HG02678 (cell line): ENCODE measurements around the gene ATG9B.
"Not testable (repeated sequence)": the region's sequence is repeated elsewhere in the genome, so short reads cannot be mapped to it uniquely, and the experiment has no call there.

ENCODE experiments used
- ATAC-seq: cut with Tn5 transposase; IDR thresholded peaks from one replicate; pipeline ENCODE4 v1.9.1; 2021; ENCODE audit warnings: mild to moderate bottlenecking, moderate library complexity; ENCODE audit not compliant: unreplicated experiment

ATG9B gene

DNA sequence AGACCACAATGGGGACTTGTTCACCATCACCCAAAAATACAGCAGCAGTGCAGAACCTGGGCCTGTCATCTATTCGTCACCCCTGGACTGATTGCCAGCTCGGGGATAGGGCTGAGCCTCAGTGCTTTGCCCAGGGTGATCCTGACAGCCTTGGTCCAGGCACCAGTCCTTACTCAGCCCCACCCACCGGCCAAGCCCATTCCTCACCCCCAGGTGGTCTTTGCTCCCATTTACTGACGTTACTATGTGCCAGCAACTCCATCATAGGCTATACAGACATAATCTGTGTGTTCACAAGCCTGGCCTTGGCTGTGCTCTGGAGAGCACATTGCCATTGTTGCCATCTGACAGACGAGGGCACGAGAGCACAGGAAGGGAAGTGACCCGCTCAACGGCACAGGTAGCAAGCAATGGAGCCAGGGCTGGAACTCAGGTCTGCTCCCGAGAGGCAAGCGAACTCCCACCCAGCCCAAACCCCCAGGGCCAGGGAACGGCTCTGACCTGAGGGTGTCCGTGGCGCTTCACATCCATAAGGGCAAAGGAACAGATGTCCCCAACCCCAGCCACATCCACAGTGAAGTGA lies 6.8 kb downstream of the ATG9B start:
- ATAC-seq, result no peak

GRCh38 chr7:151016942-151017341 lies 7.4 kb downstream of the ATG9B start:
- ATAC-seq, result no peak

DNA sequence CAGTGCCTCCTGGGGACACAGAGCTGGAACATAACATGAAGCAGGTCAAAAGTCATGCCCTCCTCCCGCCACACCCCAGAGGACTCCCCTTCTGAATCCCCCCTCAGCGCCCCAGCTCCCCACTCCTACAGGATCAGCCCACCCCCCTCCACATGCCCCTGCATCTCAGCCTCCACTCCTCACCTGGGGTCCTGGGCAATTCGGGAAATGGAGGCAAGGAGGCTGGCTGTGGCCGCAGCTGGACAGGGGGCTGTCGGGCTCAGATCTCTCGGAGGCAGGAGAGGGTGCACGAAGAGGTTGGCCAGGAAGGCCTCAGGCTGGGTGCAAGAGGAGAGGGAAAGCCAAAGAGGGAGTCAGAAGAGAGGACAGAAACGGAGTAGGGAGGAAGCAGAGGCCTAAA lies 7.8 kb downstream of the ATG9B start:
- ATAC-seq, result no peak

- no peak for ATAC-seq
These were observed 8.3 kb downstream of the ATG9B start for GRCh38 chr7:151015967-151016366.

DNA sequence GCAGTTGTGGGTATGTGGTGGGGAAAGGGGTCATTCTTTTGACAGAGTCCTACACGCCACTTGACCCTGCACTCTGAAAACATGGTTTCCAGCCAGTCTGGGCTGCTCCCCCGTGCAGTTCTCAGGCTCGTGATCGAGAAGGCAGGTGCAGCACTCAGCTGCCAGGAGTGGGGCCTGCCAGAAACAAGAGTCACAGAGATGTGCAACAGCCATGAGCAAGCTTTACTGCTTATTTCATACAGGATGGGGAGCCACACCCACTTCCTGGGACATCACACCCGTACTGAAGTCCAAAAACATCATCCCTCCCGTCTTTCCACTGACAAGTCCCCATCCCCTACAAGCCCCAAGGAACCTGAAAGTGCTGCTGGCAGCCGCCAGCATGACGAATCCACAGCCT lies 9.3 kb downstream of the ATG9B start:
- ATAC-seq, result no peak

DNA sequence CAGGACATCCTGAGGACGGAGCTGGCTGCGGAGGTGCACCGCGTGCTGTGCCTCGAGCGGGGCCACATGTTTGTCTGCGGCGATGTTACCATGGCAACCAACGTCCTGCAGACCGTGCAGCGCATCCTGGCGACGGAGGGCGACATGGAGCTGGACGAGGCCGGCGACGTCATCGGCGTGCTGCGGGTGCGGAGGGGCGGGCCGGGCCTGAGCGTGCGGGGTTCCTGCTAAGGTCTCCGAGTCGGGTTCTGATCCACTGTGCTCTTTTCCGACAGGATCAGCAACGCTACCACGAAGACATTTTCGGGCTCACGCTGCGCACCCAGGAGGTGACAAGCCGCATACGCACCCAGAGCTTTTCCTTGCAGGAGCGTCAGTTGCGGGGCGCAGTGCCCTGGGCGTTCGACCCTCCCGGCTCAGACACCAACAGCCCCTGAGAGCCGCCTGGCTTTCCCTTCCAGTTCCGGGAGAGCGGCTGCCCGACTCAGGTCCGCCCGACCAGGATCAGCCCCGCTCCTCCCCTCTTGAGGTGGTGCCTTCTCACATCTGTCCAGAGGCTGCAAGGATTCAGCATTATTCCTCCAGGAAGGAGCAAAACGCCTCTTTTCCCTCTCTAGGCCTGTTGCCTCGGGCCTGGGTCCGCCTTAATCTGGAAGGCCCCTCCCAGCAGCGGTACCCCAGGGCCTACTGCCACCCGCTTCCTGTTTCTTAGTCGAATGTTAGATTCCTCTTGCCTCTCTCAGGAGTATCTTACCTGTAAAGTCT lies 10.4 kb downstream of the ATG9B start:
- peak; percentile 47 for ATAC-seq

- ATAC-seq, result no peak
These were observed 10.9 kb downstream of the ATG9B start for GRCh38 chr7:151013356-151013732.

DNA sequence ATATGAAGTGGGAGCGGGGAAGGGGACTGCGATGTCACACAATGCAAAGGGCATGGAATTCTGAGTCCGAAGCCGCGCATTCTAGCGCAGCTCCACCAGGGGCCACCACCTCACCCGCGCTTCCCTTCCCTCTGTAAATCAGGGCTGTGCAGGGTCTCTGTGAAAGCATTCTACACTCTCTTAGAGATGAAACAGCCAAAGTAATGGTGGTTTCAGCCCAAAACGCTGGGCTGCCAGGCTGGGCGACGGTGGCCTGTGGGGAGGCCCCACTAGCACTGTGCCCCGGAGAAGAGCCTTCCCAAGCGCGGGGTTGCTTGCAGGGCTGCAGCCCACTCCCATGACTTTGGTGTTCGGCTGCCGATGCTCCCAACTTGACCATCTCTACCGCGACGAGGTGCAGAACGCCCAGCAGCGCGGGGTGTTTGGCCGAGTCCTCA lies 11.4 kb downstream of the ATG9B start:
- no peak for ATAC-seq

- ATAC-seq, result no peak
These were observed 12.1 kb downstream of the ATG9B start for GRCh38 chr7:151012031-151012692.

DNA sequence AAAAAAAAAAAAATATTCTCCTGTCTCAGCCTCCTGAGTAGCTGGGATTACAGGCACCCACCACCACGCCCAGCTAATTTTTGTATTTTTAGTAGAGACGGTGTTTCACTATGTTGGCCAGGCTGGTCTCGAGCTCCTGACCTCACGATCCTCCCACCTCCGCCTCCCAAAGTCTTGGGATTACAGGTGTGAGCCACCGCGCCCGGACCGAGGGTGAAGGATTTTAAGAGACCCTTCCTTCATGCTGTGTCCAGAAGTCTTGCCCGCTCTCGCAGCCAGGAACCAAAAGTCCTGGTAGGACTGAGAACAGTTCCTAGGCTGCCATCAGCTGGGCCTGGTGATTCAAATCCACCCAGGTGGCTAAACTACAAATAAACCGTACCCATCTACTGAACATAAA lies 12.7 kb downstream of the ATG9B start:
- not testable (repeated sequence) for ATAC-seq

DNA sequence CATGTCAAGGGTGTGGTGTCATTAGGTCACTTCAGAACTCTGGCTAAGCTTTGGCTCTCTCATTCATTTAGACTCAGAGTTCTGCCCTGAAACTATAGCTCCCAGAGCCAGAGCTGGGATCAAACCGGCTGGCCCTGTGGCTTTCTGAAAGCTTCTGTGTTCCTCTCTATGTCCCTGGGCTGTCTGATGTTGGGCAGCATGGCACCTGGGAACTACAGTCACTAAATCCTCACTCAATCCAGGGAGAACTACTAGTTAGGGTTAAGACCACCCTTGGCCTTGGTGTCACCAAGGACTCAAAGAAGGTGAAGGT lies 13.2 kb downstream of the ATG9B start:
- ATAC-seq, result no peak

DNA sequence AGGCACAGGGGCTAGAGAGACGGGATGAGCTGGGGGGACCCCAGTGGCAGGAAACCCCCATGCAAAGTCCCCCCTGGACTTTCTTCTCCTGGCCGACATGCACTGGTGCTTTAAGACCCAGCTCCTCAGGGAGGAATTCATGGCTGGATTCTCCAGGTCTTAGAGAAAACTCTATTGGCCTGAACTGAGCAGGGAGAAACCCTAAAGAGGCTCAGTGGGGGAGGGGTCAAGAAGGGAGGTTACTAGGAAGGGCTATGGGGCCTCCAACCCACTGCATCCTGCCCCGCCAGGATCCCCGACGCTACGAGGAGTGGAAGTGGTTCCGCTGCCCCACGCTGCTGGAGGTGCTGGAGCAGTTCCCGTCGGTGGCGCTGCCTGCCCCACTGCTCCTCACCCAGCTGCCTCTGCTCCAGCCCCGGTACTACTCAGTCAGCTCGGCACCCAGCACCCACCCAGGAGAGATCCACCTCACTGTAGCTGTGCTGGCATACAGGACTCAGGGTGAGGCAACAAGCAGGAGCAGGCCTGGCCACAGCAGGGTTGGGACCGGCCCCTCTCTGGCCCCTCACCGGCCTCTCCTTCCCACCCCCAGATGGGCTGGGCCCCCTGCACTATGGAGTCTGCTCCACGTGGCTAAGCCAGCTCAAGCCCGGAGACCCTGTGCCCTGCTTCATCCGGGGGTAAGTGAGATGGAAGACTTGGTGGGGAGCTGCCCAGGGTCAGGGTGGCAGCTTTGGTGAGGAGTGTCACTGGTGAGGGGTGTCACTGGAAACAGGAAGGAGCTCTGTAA lies 13.8 kb downstream of the ATG9B start:
- ATAC-seq, result no peak

GRCh38 chr7:151010037-151010306 lies 14.3 kb downstream of the ATG9B start:
- ATAC-seq, result no peak

- ATAC-seq, result no peak
These were observed 14.8 kb downstream of the ATG9B start for GRCh38 chr7:151009327-151010036.

DNA sequence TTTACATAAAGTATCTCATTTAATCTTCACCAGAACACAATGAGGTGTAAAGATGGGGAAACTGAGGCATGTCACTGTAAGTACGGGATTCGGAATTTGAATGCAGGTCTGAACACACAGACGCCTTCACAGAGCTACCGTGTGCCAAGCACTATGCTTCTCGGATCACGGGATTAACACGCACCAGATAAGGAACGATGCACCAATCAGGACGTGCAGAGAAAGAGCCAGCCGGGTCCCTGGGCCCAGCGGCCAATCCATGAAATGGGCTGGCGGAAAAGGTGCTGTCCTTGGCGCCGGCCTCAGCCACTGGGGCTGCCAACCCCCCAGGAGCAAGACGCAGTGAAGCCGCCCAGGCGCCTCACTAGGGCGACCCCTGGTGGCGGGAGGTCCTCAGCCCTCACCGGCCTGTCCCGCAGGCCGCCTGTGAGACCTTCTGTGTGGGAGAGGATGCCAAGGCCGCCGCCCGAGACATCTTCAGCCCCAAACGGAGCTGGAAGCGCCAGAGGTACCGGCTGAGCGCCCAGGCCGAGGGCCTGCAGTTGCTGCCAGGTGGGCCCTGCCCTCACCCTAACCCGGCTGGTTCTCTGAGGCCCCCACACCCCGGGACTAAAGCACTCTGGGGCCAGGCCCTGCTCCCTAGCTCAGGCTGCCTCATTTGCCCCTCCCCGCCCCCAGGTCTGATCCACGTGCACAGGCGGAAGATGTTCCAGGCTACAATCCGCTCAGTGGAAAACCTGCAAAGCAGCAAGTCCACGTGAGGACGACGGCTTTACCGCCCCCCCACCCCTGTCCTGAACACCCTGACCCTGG lies 15.6 kb downstream of the ATG9B start:
- peak; percentile 57 for ATAC-seq

GRCh38 chr7:151008143-151008510 lies 16.2 kb downstream of the ATG9B start:
- ATAC-seq, result no peak

- ATAC-seq, result no peak
These were observed 16.8 kb downstream of the ATG9B start for GRCh38 chr7:151007469-151007898.

DNA sequence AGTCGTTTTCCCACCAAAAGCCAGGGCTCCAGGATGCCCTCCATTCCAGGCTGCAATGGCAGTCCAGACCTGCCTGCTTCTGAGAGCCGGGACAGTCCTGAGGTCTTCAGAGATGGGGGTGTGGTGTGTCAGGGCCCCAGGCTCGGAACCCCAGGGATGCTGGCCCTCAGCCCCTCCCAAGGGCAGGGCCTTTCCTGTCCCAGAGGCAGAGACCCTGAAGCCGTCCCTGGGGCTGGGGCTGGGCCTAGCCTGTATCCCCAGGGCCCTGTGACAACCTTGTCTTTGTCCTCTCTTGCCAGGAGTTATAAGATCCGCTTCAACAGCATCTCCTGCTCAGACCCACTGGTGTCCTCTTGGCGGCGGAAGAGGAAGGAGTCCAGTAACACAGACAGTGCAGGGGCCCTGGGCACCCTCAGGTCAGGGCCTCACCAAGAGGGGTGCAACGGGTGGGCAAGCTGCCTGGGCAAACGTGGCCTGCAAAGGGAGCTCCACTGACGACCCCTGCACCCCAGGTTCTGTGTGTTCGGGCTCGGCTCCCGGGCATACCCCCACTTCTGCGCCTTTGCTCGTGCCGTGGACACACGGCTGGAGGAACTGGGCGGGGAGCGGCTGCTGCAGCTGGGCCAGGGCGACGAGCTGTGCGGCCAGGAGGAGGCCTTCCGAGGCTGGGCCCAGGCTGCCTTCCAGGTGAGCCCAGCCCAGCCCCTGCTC lies 17.5 kb downstream of the ATG9B start:
- no peak for ATAC-seq

GRCh38 chr7:151005566-151005965 lies 18.7 kb downstream of the ATG9B start:
- ATAC-seq, result no peak

GRCh38 chr7:151003572-151003971 lies 20.7 kb downstream of the ATG9B start:
- no peak for ATAC-seq
